HG03457 (cell line): ENCODE measurements around the gene SCAF4.
"Not testable (repeated sequence)": the region's sequence is repeated elsewhere in the genome, so short reads cannot be mapped to it uniquely, and the experiment has no call there.

ENCODE experiments used
- ATAC-seq: cut with Tn5 transposase; IDR thresholded peaks from one replicate; pipeline ENCODE4 v1.9.1; 2021; ENCODE audit warnings: moderate number of reproducible peaks; ENCODE audit not compliant: unreplicated experiment

Gene SCAF4

DNA sequence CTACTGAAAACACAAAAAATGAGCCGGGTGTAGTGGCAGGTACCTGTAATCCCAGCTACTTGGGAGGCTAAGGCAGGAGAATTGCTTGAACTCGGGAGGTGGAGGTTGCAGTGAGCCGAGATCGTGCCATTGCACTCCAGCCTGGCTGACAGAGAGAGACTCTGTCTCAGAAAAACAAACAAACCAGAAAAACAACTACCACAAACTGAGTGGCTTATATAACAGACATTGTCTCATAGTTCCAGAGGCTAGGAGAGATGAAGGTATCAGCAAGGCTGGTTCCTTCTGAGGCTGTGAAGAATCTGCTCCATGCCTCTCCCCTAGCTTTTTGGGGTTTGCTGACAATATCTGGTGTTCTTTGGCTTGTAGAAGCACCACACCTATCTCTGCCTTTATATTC, 80.4 kb downstream of the SCAF4 start:
- ATAC-seq, result not testable (repeated sequence)

DNA sequence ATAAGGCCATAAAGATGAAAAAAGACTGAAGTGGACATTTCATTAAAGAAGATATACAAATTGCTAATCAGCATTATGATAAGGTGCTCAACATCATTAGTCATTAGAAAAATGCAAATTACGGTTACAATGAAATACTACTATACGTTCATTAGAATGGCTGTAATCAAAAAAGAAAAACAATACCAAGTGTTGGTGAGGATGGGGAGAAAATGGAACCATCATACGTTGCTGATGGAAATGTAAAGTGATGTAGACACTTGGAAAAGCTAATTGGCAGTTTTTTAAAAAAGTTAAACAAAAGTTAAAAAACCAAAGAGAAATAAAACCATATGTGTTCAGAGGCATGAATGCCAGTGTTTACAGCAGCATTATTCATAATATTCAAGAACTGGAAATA, 81.0 kb downstream of the SCAF4 start:
- no peak for ATAC-seq

DNA sequence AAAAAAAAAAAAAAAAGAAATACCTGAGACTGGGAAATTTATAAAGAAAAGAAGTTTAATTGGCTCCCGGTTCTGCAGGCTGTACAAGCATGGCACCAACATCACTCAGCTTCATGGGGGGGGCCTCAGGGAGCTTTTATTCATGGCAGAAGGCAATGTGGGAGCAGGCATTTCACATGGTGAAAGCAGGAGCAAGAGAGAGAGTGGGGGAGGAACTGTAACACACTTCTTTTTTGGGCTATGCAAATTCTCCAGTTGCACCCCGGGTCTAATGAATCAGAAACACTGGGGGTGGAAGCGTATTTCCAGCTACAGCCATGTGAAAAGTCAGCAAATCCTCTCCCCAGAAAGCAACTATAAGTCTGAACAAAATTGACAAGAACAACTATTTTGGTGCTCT, 84.3 kb downstream of the SCAF4 start:
- ATAC-seq, result no peak

DNA sequence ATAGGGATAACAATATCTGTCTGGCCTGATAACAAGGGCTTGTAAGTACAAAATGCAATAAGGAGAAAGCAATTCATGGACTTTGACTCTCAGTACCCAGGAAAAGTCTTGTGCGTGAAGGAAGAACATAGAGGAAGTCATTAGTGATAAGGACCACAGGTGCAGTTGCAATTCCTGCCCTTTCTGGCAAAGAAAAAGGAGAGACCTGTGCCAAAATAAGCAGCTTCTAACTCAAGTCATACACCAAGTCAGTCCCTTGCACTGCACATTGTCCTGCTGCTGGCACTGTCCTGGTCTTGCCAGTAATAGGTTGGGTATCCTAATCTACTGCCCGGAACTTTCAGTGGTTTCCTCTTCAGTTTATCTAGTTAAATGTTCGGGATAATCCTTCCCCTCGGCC, 87.3 kb downstream of the SCAF4 start:
- ATAC-seq, result no peak

DNA sequence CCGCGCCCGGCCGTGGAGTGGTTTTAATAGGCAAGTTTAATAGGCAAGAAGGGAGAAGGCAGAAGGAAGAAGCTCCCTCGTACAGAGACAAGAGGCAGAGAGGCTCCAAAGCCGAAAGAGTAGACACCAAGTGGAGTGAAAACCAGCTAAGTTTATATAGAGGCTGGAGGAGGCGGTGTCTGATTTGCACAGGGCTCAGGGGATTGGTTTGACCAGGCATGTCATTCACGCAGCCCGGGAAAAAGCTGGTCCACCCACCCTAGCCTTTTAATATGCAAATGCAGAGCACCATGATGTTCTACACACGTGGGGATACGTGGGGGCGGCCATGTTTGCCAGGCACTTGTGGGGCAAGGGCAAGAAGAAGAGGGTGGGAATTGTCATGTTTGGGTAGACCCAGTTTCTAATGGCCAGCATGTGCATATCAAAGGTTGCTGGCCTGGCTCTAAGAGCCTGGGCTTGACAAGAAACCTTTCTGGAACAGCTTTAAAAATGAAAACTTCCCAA, 90.4 kb downstream of the SCAF4 start:
- no peak for ATAC-seq

DNA sequence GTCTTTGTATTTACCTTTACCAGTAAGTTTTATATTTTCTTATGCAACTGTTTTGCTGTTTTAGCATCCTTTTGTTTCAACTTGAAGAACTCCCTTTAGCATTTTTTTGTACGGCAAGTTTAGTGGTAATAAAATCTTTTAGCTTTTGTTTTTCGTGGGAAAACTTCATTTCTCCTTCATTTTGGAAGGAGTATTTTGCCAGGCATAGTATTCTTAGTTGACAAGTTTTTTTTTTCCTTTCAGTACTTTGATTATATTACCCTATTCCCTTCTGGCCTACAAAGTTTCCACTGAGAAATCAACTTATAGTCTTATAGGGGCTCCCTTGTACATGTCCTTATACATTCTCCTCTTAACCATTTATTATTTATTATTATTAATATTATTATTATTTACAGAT, 95.0 kb downstream of the SCAF4 start:
- ATAC-seq, result no peak

DNA sequence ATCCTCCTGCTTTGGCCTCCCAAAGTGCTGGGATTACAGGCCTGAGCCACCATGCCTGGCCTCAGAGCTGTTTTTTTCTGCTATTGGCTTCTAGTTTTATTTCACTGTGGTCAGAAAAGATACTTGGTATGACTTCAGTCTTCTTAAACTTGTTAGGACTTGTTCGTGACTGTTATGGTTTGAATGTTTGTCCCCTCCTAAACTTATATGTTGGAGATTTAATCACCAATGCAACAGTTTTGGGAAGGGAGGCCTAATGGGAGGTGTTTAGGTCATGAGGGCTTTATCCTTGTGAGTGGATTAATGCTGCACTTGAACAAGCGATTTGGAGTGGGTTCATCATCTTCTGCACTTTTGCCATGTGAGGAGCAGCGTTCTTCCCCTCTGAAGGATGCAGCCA, 96.9 kb downstream of the SCAF4 start:
- ATAC-seq, result no peak

DNA sequence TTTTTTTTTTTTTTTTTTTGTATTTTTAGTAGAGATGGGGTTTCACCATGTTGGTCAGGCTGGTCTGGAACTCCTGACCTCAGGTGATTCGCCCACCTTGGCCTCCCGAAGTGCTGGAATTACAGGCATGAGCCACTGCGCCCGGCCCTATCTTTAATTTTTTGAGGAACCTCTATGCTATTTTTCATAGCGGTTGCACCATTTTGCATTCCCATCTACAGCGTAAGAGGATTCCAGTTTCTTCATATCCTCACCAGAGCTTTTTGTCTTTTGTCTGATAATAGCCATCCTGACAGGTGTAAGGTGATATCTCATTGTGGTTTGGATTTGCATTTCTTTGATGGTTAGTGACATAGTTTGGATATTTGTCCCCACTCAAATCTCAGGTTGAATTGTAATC, 100.0 kb downstream of the SCAF4 start:
- not testable (repeated sequence) for ATAC-seq

DNA sequence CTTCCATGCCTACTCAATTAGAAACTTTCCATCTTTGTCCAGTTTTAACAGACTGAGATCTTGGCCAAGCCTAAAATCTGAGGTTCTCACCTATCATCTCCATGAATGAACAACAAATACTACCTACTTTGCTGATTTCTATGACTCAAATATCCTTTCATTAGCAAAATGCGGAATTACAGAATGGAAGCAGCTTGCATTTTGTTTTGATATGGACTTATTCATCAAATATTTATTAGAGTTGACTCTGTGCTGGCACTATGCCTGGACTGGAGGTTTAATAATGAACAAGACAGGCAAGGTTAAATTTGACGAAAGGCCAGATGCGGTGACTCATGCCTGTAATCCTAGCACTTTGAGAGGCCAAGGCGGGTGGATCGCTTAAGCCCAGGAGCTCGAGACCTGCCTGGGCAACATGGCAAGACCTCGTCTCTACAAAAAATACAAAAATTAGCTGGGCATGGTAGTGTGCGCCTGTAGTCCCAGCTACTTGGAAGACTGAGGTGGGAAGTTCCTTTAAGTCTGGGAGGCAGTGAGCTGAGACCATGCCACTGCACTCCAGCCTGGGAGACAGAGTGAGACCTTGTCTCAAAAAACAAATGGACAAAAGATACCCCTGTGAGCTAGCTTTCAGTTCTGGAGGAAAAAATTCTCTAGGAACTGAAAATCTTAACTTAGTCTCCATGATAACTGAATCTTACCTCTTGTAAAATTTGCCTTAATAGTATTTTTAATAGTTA, 101.8 kb downstream of the SCAF4 start:
- ATAC-seq, result no peak

DNA sequence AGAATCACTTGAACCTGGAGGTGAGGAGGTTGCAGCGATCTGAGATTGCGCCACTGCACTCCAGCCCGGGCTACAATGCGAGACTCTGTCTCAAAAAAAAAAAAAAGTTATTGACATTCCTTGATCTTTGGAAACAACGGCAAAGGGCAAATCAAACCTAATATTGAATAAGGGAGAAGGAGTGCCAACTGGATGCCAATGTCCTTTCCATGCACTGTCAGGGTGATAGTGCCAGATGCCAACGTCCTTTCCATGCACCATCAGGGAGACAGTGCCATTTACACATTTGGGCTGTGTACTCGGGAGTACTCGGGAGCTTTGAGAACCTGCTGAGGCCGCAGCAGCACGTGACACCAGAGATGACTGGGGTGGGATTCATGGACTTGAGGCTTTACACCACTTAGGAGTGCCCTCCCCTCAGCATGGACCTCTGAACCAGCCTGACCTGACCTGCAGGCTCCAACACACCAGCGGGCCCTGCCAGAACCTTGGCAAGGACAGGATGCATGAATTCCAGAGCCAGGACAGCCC, 106.9 kb downstream of the SCAF4 start:
- no peak for ATAC-seq

DNA sequence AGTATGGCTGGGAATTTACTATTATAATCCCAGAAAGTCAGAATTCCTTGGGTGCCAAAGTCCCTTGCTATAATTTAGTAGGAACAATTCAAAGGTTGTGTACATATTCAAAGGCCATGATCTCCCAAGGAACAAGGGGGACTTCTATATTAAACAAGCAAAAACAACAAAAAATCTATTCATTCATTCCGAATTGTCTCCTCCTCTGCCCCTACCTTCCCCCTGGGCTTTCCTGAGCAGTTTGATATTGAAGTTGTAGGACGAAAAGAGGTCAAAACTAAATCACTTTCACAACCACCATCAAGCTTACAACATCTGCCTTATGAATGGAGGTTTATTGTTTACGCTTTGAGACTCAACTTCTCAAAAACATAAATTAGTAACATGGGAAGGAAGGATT, 107.7 kb downstream of the SCAF4 start:
- ATAC-seq, result no peak

DNA sequence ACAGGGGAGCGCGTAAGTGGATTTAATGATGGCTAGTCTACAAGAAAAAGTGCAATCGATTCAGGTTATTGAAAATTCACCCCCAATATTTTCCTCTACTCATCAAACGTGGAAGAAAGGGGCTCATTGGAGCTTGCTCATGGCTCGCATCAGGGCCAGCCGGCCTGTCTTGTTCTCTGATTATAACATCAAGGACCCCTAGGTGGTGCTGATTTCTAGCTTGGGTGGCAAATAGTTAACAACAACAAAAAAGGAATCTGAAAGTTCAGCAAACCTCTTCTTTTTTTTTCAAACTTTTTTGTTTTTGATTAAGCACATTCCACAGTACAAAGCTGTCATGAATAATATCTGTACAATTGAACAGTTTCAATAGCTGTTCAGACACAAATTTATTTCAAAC, 108.3 kb downstream of the SCAF4 start:
- no peak for ATAC-seq

DNA sequence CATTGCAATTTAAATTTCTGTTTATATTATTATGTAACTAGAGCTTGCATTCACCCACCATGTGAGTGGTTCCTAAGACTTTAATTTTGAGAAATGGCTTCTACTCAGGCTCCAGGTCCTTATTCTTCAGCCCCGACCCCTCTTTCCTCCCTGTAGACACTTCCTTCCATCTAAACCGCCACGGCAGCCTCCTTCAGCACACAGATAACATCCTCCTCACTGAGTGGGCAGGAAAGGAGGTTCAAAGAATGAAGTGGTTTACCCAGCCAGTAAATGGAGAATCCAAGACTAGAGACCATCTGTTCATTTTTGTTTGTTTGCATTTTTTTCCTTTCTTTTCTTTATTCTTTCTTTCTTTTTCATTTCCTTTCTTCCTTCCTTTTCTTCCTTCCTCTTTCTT, 109.5 kb downstream of the SCAF4 start:
- ATAC-seq, result no peak
